Measurements from ENCODE around the gene DISC1. TPM values are rescaled to one million over a fixed set of nuclear protein-coding genes. Genes with fewer than 3 reads are reported as not detected.

Gene DISC1
- total and polyA plus RNA-seq, 2 of the 13 experiments (the other 11 are each of a cell fraction or from before 2014, with no cell fraction given) = 4.2 to 4.6 TPM

GRCh38 chr1:232038706-232039677 is 412.4 kb downstream of the DISC1 start (continued):
- TF ChIP-seq ZNF276 (CRISPR knock-in tag; IDR thresholded peaks at IDR 0.05; ENCODE audit: low read depth) = no peak

GRCh38 chr1:232040260-232040659 is 413.7 kb downstream of the DISC1 start:
- H3K4me1 ChIP-seq (ENCODE audit: insufficient read depth, low read length) = no peaks in the 10 kb centered on the region
- H3K4me3 ChIP-seq (replicated peaks in 1 of 3; ENCODE audit: insufficient read depth in 1 of 3, low read depth in 2 of 3, low read length in 3 of 3) = no peak overlapping the region
- DNase-seq (ENCODE audit: low spot score) = no peak
- POLR2A ChIA-PET = no interaction called here
- BruUV-seq (replicated peaks) = no TSS peak
- no peak overlapping the region for H3K4me2 ChIP-seq (ENCODE audit: low read depth, low read length)
- no peak overlapping the region for H2AFZ ChIP-seq (ENCODE audit: low read length)
- no peak for ATAC-seq
- H3K79me2 ChIP-seq (ENCODE audit: insufficient read depth, low read length) = no peaks in the 10 kb centered on the region
- H3K9ac ChIP-seq (ENCODE audit: insufficient read depth, low read depth, low read length) = no peak overlapping the region
- H3K27me3 ChIP-seq (ENCODE audit: control insufficient read depth in 1 of 2, insufficient read depth in 2 of 2, low read length in 2 of 2) = no peaks in the 10 kb centered on the region
- H3K9me3 ChIP-seq (ENCODE audit: low read length) = no peaks in the 10 kb centered on the region
- CTCF ChIA-PET (ENCODE audit: low intra/inter-chr PET ratio, low total read pairs) = no interaction called here
- no peaks in the 10 kb centered on the region for H4K20me1 ChIP-seq (ENCODE audit: insufficient read depth, low read length)
- in situ Hi-C loops (cut with HindIII; ENCODE audit: extremely low pct_ligation_motif_present, low pct_unique_long_range_greater_than_20kb) (no loop called here), intact Hi-C loops (cut with micrococcal nuclease; ENCODE audit: unreplicated experiment) (no loop called here)
- no peaks in the 10 kb centered on the region; a peak in 1 of 5 replicates for H3K36me3 ChIP-seq (replicated peaks in 1 of 2; ENCODE audit: control insufficient read depth in 1 of 2, insufficient read depth in 2 of 2, low read length in 2 of 2)
- H3K27ac ChIP-seq (ENCODE audit: extremely low read length, insufficient read depth, low read length) = no peak overlapping the region
- WGBS (ENCODE audit: low lambda C conversion rate) = 57% methylated on average over 3 of the region's 3 CpGs
- no peak for FAIRE-seq
- TF ChIP-seq ZNF264 (CRISPR knock-in tag; IDR thresholded peaks at IDR 0.05) (no peak), E2F2 (CRISPR knock-in tag; IDR thresholded peaks at IDR 0.05; ENCODE audit: borderline replicate concordance) (no peak), PRDM15 (CRISPR knock-in tag; IDR thresholded peaks at IDR 0.05) (no peak), USF2 (IDR thresholded peaks at IDR 0.05; ENCODE audit: low read depth, low read length) (no peak), USF2 (CRISPR knock-in tag; IDR thresholded peaks at IDR 0.05; ENCODE audit: borderline replicate concordance) (no peak), HDAC1 (CRISPR knock-in tag; IDR thresholded peaks at IDR 0.05) (no peak), ZNF281 (CRISPR knock-in tag; IDR thresholded peaks at IDR 0.05; ENCODE audit: borderline replicate concordance) (no peak)
